K562 (cell line): ENCODE results near the gene PACRG. TPM values are rescaled to one million over a fixed set of nuclear protein-coding genes. Genes with fewer than 3 reads are reported as not detected.

Experiments
- ATAC-seq: fragments of 200-7000 bp; cut with Tn5 transposase; 3 replicates; pipeline ENCODE4 v1.9.1; 2020; ENCODE audit warnings: moderate library complexity
- BruUV-seq: library from RNA; stranded (reverse); fragments of 400-500 nt; replicated peaks from 2 replicates; lab custom pipeline; 2021; lab: Mats Ljungman, UMichigan
- CTCF ChIA-PET: fragments of 300-600 bp; formaldehyde crosslinking; extraction: SDS; loops from one replicate; lab custom pipeline; 2021; ENCODE audit warnings: low intra/inter-chr PET ratio; lab: Yijun Ruan, JAX
- POLR2A ChIA-PET: fragments of 300-600, 350-650 bp; sonication (Branson Sonifier 250); formaldehyde crosslinking; extraction: SDS; loops from one replicate; lab custom pipeline; 2021; ENCODE audit warnings: antibody characterized with exemption, inconsistent platforms; lab: Yijun Ruan, JAX
- DNase-seq, 4 experiments: peaks; one replicate each; pipeline versions ENCODE4 v3.0.0 to v3.0.0-alpha.2; 2011 to 2018; ENCODE audit warnings: low spot score in 3 of 4, mixed read lengths in 3 of 4; ENCODE audit errors: extremely low read depth in 1 of 4
- FAIRE-seq: peaks from 2 replicates; lab custom pipeline; 2011; peaks lifted over from hg19 to GRCh38; lab: Jason Lieb, UNC
- H2AFZ ChIP-seq: 2 replicates; pipeline ENCODE4 v1.6.0; 2011; ENCODE audit warnings: low read depth, low read length, control low read depth, inconsistent platforms
- H3K27ac ChIP-seq: fragments of 200-600 bp; 3 replicates; pipeline ENCODE4 v1.8.0; 2011; ENCODE audit warnings: low read depth, mild to moderate bottlenecking, control low read depth, inconsistent platforms, low read length, moderate library complexity, mixed read lengths; ENCODE audit errors: extremely low read depth
- H3K27me3 ChIP-seq, 2 experiments: fragments of 300-600 bp in 1 of 2; 2 replicates in 1 of 2; 3 replicates in 1 of 2; pipeline versions ENCODE4 v1.6.0 to v1.8.0; 2011; ENCODE audit warnings: inconsistent platforms in 2 of 2, low read length in 2 of 2, mild to moderate bottlenecking in 1 of 2, mixed read lengths in 1 of 2, moderate library complexity in 1 of 2; ENCODE audit not compliant: control insufficient read depth in 2 of 2, insufficient read depth in 2 of 2
- H3K36me3 ChIP-seq: fragments of 300-600 bp; 3 replicates; pipeline ENCODE4 v1.8.0; 2011; ENCODE audit warnings: mild to moderate bottlenecking, low read length, inconsistent platforms; ENCODE audit not compliant: control insufficient read depth, insufficient read depth
- H3K4me1 ChIP-seq, 2 experiments: fragments of 200-600 bp in 1 of 2; replicated peaks in 1 of 2; 2 replicates in 1 of 2; 3 replicates in 1 of 2; pipeline versions ENCODE4 v1.5.1 to v1.8.0; 2011; ENCODE audit warnings: inconsistent platforms in 2 of 2, low read length in 2 of 2, mild to moderate bottlenecking in 1 of 2, mixed read lengths in 1 of 2, moderate library complexity in 1 of 2; ENCODE audit not compliant: control insufficient read depth in 2 of 2, insufficient read depth in 2 of 2
- H3K4me2 ChIP-seq: 2 replicates; pipeline ENCODE4 v1.6.1; 2011; ENCODE audit warnings: low read length, control low read depth, inconsistent platforms, mixed read lengths; ENCODE audit not compliant: insufficient read depth
- H3K4me3 ChIP-seq: fragments of 200-600 bp; sonication (generic), shearing (Covaris generic); 2 replicates; pipeline ENCODE4 v1.5.1; 2016; ENCODE audit warnings: control low read depth, inconsistent platforms
- H3K79me2 ChIP-seq: fragments of 200-600 bp; 3 replicates; pipeline ENCODE4 v1.8.0; 2011; ENCODE audit warnings: low read length, inconsistent platforms; ENCODE audit not compliant: control insufficient read depth, insufficient read depth
- H3K9ac ChIP-seq, 2 experiments: 2 replicates each; pipeline versions ENCODE4 v1.6.0 to v1.6.1; 2011; ENCODE audit warnings: low read depth in 2 of 2, low read length in 2 of 2, control low read depth in 1 of 2, inconsistent platforms in 1 of 2, mild to moderate bottlenecking in 1 of 2, mixed read lengths in 1 of 2; ENCODE audit not compliant: insufficient read depth in 1 of 2
- H3K9me1 ChIP-seq: one replicate; pipeline ENCODE4 v1.6.0; 2011; ENCODE audit warnings: inconsistent platforms, mild to moderate bottlenecking, low read length, moderate library complexity; ENCODE audit not compliant: control insufficient read depth, insufficient read depth
- H3K9me3 ChIP-seq: replicated peaks from 2 replicates; pipeline ENCODE4 v1.5.1; 2011; ENCODE audit warnings: low read depth, low read length, inconsistent platforms; ENCODE audit not compliant: control insufficient read depth, insufficient read depth
- H4K20me1 ChIP-seq: replicated peaks from 2 replicates; pipeline ENCODE4 v1.6.1; 2011; ENCODE audit warnings: low read length, inconsistent platforms, mixed read lengths; ENCODE audit not compliant: control insufficient read depth, insufficient read depth
- CHD4 ChIP-seq: fragments of 200-600 bp; sonication (generic); IDR thresholded peaks from 3 replicates; pipeline ENCODE4 v1.6.1; 2012; ENCODE audit warnings: low read depth, mild to moderate bottlenecking, mixed read lengths, low read length, inconsistent platforms; ENCODE audit not compliant: insufficient read depth, insufficient replicate concordance, poor library complexity, severe bottlenecking
- DACH1 ChIP-seq: fragments of 450-650 bp; IDR thresholded peaks from 2 replicates; pipeline ENCODE4 v1.6.1; 2018; ENCODE audit not compliant: partially characterized antibody
- FOXK2 ChIP-seq, 2 experiments: fragments of 450-650 bp; IDR thresholded peaks in 1 of 2; conservative IDR thresholded peaks in 1 of 2; 2 replicates each; pipeline ENCODE4 v1.6.1; 2016; ENCODE audit warnings: low read depth in 2 of 2, mild to moderate bottlenecking in 1 of 2
- MECOM ChIP-seq: fragments of 250-450 bp; sonication (Bioruptor Pico); IDR thresholded peaks from 2 replicates; pipeline ENCODE4 v1.8.0; 2022; ENCODE audit warnings: inconsistent platforms
- NONO ChIP-seq, 2 experiments: fragments of 200-400 bp in 1 of 2; fragments of 450-650 bp in 1 of 2; formaldehyde crosslinking in 1 of 2; IDR thresholded peaks; 2 replicates each; pipeline ENCODE4 v1.6.1; 2017; ENCODE audit warnings: low read depth in 2 of 2, mild to moderate bottlenecking in 2 of 2, moderate library complexity in 2 of 2, low read length in 1 of 2
- POLR2G ChIP-seq: fragments of 200-400 bp; formaldehyde crosslinking; IDR thresholded peaks from 2 replicates; pipeline ENCODE4 v1.6.1; 2017; ENCODE audit warnings: low read depth, mild to moderate bottlenecking, antibody characterized with exemption, low read length, moderate library complexity
- RB1 ChIP-seq: fragments of 450-650 bp; IDR thresholded peaks from 2 replicates; pipeline ENCODE4 v1.6.1; 2017; ENCODE audit warnings: low read depth, mild to moderate bottlenecking
- RBM14 ChIP-seq: fragments of 200-400 bp; formaldehyde crosslinking; IDR thresholded peaks from 2 replicates; pipeline ENCODE4 v1.6.1; 2018; ENCODE audit warnings: low read depth, mild to moderate bottlenecking, low read length, moderate library complexity, borderline replicate concordance; ENCODE audit not compliant: insufficient read depth
- RFX5 ChIP-seq: IDR thresholded peaks from 2 replicates; pipeline ENCODE4 v1.6.1; 2011; ENCODE audit warnings: low read depth, mild to moderate bottlenecking, improper control_type of control experiment, low read length
- SETDB1 ChIP-seq: IDR thresholded peaks from one replicate; pipeline ENCODE4 v1.6.1; 2012; ENCODE audit warnings: low read length, control low read depth, inconsistent platforms
- TAL1 ChIP-seq: fragments of 450-650 bp; IDR thresholded peaks from 2 replicates; pipeline ENCODE4 v1.6.1; 2016; ENCODE audit warnings: mild to moderate bottlenecking
- TEAD4 ChIP-seq, 2 experiments: sonication (generic) in 1 of 2; formaldehyde crosslinking in 1 of 2; IDR thresholded peaks; 2 replicates each; pipeline versions ENCODE4 v1.6.1 to v1.8.0; 2012 to 2022; ENCODE audit warnings: borderline replicate concordance in 1 of 2, inconsistent platforms in 1 of 2, low read length in 1 of 2, mild to moderate bottlenecking in 1 of 2, missing genetic modification reagents in 1 of 2
- ZBTB17 ChIP-seq: fragments of 450-650 bp; formaldehyde crosslinking; IDR thresholded peaks from 2 replicates; pipeline ENCODE4 v1.4.0; 2020; ENCODE audit warnings: mild to moderate bottlenecking
- ZNF224 ChIP-seq: sonication (generic); formaldehyde crosslinking; IDR thresholded peaks from 2 replicates; pipeline ENCODE4 v1.8.0; 2022; ENCODE audit warnings: mild to moderate bottlenecking, missing genetic modification reagents
- ZNF280A ChIP-seq: fragments of 450-650 bp; IDR thresholded peaks from 2 replicates; pipeline ENCODE4 v1.6.1; 2018; ENCODE audit warnings: mild to moderate bottlenecking, low read depth; ENCODE audit not compliant: partially characterized antibody
- ZNF695 ChIP-seq: fragments of 450-650 bp; formaldehyde crosslinking; IDR thresholded peaks from 2 replicates; pipeline ENCODE4 v1.4.0; 2020; ENCODE audit warnings: mild to moderate bottlenecking, moderate library complexity
- WGBS: fragments of 100-300 bp; shearing (Covaris generic); methylation state at CpG from one replicate; pipeline ENCODE4 v1.1.6; 2016; ENCODE audit warnings: low coverage, mixed read lengths; ENCODE audit not compliant: insufficient coverage; ENCODE audit errors: missing lambda C conversion rate; 5-methylcytosine and 5-hydroxymethylcytosine counted together
- in situ Hi-C: fragments of 300-500 bp; cut with MboI; formaldehyde crosslinking; loops from 4 replicates; pipeline ENCODE4 v1.15.0; 2018; ENCODE audit warnings: inconsistent platforms, mixed read lengths
- intact Hi-C: fragments of 100-400 bp; cut with micrococcal nuclease; formaldehyde crosslinking; loops from 2 replicates; pipeline ENCODE4 v1.14.2; 2022
- polyA plus RNA-seq, 8 experiments: library from polyadenylated mRNA; depleted of rRNA in 4 of 8; stranded (reverse) in 5 of 8; unstranded in 3 of 8; fragments of >200 nt; fragmentation: Nextera tagmentation in 2 of 8; fragmentation: Illumina TruSeq in 1 of 8; extraction: Ambion mirVana in 2 of 8; extraction: Trizol in 1 of 8; gene quantifications; 2 replicates each; pipeline versions ENCODE4 v1.2.1 to v1.2.3, GENCODE V29; 2011 to 2014; ENCODE audit warnings: inconsistent platforms in 1 of 8, missing spikeins in 1 of 8
- total RNA-seq, 7 experiments: library from RNA; depleted of rRNA in 6 of 7; stranded (reverse); fragments of >200 nt in 6 of 7; fragmentation: Illumina TruSeq in 2 of 7; extraction: Trizol in 2 of 7; gene quantifications; 2 replicates each; pipeline versions ENCODE4 v1.2.1 to v1.2.3, GENCODE V29; 2011 to 2021; ENCODE audit warnings: low replicate concordance in 1 of 7

PACRG gene
- total and polyA plus RNA-seq, 9 of the 15 experiments (the other 6 are each of a cell fraction or from before 2014, with no cell fraction given): 0.04 TPM; not detected in 8

- no peak for ATAC-seq
- ChIA-PET POLR2A (no interaction called here), CTCF (no interaction called here)
- Histone ChIP-seq H3K27ac (no peak overlapping the region), H3K36me3 (no peaks in the 10 kb centered on the region), H2AFZ (no peak overlapping the region), H3K9ac (no peak overlapping the region), H4K20me1 (no peaks in the 10 kb centered on the region), H3K4me2 (no peak overlapping the region), H3K9me3 (no peaks in the 10 kb centered on the region), H3K4me1 (no peaks in the 10 kb centered on the region), H3K9me1 (no peaks in the 10 kb centered on the region), H3K27me3 (peaks cover 26 to 52% of the 10 kb centered on the region in 2 experiments; a peak in 4 of 5 replicates), H3K79me2 (no peaks in the 10 kb centered on the region), H3K4me3 (no peak overlapping the region)
- WGBS: 0% methylated on average over 4 of the region's 4 CpGs
- in situ Hi-C loops (no loop called here), intact Hi-C loops (no loop called here)
- DNase-seq: no peak
- BruUV-seq: no TSS peak
- FAIRE-seq: no peak
- TF ChIP-seq FOXK2 (conservative IDR thresholded peaks at IDR 0.05 in 1 of 2, IDR thresholded peaks at IDR 0.05 in 1 of 2; ENCODE audit: low read depth in 2 of 2) (no peak), TAL1 (no peak)
Measured at GRCh38 chr6:163199371-163199770, 471.6 kb downstream of the PACRG start.

GRCh38 chr6:163200289-163200688 is 472.5 kb downstream of the PACRG start:
- Histone ChIP-seq H3K9me1 (no peaks in the 10 kb centered on the region), H3K9me3 (no peaks in the 10 kb centered on the region), H3K36me3 (no peaks in the 10 kb centered on the region), H3K27ac (no peak overlapping the region), H3K4me2 (no peak overlapping the region), H4K20me1 (no peaks in the 10 kb centered on the region), H3K79me2 (no peaks in the 10 kb centered on the region), H3K9ac (no peak overlapping the region), H2AFZ (no peak overlapping the region), H3K27me3 (peaks cover 19 to 43% of the 10 kb centered on the region in 2 experiments; a peak in 4 of 5 replicates), H3K4me1 (no peaks in the 10 kb centered on the region), H3K4me3 (no peak overlapping the region)
- POLR2A ChIA-PET: no interaction called here
- WGBS: under 1% methylated on average over 11 of the region's 11 CpGs
- no peak for DNase-seq
- no TSS peak for BruUV-seq
- no peak for ATAC-seq
- no peak for FAIRE-seq
- intact Hi-C loops: no loop called here
- CTCF ChIA-PET: no interaction called here
- in situ Hi-C loops: no loop called here
- no peak for TF ChIP-seq DACH1
- no peak for TF ChIP-seq SETDB1
- no peak for TF ChIP-seq RBM14
- TF ChIP-seq RFX5: no peak
- no peak for TF ChIP-seq ZNF224
- TF ChIP-seq ZNF280A: no peak
- no peak for TF ChIP-seq RB1
- TF ChIP-seq CHD4: no peak
- TF ChIP-seq TEAD4 (IDR thresholded peaks at IDR 0.05; ENCODE audit: low read length): no peak
- TF ChIP-seq TEAD4 (CRISPR knock-in tag; IDR thresholded peaks at IDR 0.05; ENCODE audit: borderline replicate concordance): no peak
- TF ChIP-seq ZBTB17 (CRISPR knock-in tag): no peak
- no peak for TF ChIP-seq POLR2G
- TF ChIP-seq NONO (IDR thresholded peaks at IDR 0.05; ENCODE audit: low read depth in 2 of 2, low read length in 1 of 2): no peak
- no peak for TF ChIP-seq ZNF695 (CRISPR knock-in tag)
- TF ChIP-seq MECOM (CRISPR knock-in tag): no peak
